PFSK-1 (cell line): ENCODE data around the gene CCDC61. TPM values are rescaled to one million over a fixed set of nuclear protein-coding genes. Genes with fewer than 3 reads are reported as not detected.

Source experiments
- FOXP2 ChIP-seq: optimal IDR thresholded peaks from 2 replicates; pipeline ENCODE3; 2011; ENCODE audit warnings: borderline replicate concordance, control low read depth, inconsistent platforms; ENCODE audit not compliant: insufficient read depth; ENCODE audit errors: extremely low read length, extremely low read depth
- POLR2AphosphoS5 ChIP-seq: IDR thresholded peaks from 2 replicates; pipeline ENCODE4 v1.6.1; 2012; ENCODE audit warnings: low read depth, mild to moderate bottlenecking, control low read depth, low read length, moderate library complexity
- REST ChIP-seq, 2 experiments: IDR thresholded peaks; 2 replicates each; pipeline versions ENCODE4 v1.6.1 to v1.8.0; 2011 to 2012; ENCODE audit warnings: low read depth in 2 of 2, low read length in 2 of 2, control low read depth in 1 of 2, inconsistent platforms in 1 of 2, mild to moderate bottlenecking in 1 of 2, moderate library complexity in 1 of 2; ENCODE audit not compliant: insufficient read depth in 1 of 2
- SIN3A ChIP-seq: IDR thresholded peaks from 2 replicates; pipeline ENCODE4 v1.6.1; 2012; ENCODE audit warnings: mild to moderate bottlenecking, low read length, moderate library complexity, borderline replicate concordance; ENCODE audit not compliant: insufficient read depth
- TAF1 ChIP-seq: IDR thresholded peaks from 2 replicates; pipeline ENCODE4 v1.6.1; 2012; ENCODE audit warnings: low read length, control low read depth, borderline replicate concordance; ENCODE audit not compliant: insufficient read depth
- polyA plus RNA-seq: library from polyadenylated mRNA; unstranded; fragments of >200 nt; gene quantifications from one replicate; pipeline ENCODE4 v1.2.1, GENCODE V29; 2012; ENCODE audit warnings: low read depth, missing spikeins; ENCODE audit not compliant: insufficient read length

Gene CCDC61, protein sequence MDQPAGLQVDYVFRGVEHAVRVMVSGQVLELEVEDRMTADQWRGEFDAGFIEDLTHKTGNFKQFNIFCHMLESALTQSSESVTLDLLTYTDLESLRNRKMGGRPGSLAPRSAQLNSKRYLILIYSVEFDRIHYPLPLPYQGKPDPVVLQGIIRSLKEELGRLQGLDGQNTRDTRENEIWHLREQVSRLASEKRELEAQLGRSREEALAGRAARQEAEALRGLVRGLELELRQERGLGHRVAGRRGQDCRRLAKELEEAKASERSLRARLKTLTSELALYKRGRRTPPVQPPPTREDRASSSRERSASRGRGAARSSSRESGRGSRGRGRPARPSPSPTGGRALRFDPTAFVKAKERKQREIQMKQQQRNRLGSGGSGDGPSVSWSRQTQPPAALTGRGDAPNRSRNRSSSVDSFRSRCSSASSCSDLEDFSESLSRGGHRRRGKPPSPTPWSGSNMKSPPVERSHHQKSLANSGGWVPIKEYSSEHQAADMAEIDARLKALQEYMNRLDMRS
- polyA plus RNA-seq, result 13.3 TPM

DNA sequence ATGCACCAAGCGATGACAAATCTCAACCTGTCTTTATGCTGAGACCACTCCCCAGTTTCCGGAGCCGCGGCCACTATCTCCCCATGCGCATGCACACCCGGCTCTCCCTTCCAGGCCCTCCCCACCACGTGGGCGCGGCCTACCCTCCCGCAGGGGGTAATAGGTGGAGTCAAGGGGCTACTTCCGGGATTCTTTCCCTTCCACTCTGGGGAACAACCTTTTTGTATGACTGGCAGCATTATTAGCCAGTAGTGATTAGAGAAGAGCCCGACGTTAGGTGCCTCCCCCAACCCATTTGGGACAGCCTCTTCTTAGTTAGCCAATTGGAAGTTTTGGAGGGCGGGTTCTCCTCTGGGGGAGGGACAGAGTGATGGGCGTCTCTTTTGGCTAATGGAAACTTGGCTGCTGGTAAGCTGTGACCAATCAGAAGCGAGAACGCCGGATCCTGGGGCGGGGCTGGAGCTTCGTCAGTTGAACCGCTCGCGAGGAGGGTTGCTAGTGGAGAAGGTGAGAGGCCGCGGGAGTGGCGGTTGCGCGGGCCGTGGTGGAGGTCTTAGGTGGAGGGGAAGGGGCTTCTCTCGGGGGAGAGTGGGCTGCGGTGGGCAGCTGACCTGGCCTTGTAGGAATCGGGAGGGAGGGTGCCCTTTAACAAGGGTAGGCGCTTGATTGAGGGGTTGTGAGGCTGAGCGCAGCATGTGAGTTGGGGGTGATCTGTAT, at the start of gene CCDC61:
CCDC61 (plus strand) TSS at position 470 of the 717 bp plus-strand sequence. CDS start 7,552 bp downstream, outside the sequence.
- TF ChIP-seq FOXP2 (peak; percentile 63), POLR2AphosphoS5 (peak; percentile 62), REST (IDR thresholded peaks at IDR 0.05; ENCODE audit: insufficient read depth in 1 of 2, low read depth in 2 of 2, low read length in 2 of 2) (no peak), SIN3A (peak; percentile 52; the same call in 1 of the 2 replicates), TAF1 (peak; percentile 65; the same call in 1 of the 2 replicates)

GRCh38 chr19:45947926-45948325, 47.3 kb upstream of the CCDC61 start:
- TF ChIP-seq FOXP2 (no peak), SIN3A (no peak)

GRCh38 chr19:45952341-45952685, 43.0 kb upstream of the CCDC61 start:
- TF ChIP-seq FOXP2 (no peak), POLR2AphosphoS5 (no peak), REST (IDR thresholded peaks at IDR 0.05; ENCODE audit: insufficient read depth in 1 of 2, low read depth in 2 of 2, low read length in 2 of 2) (no peak), SIN3A (no peak), TAF1 (no peak)

GRCh38 chr19:45952686-45953505, 42.4 kb upstream of the CCDC61 start:
- TF ChIP-seq POLR2AphosphoS5 (no peak), FOXP2 (no peak), SIN3A (no peak), REST (IDR thresholded peaks at IDR 0.05; ENCODE audit: insufficient read depth in 1 of 2, low read depth in 2 of 2, low read length in 2 of 2) (peak; percentile 95 to 97), TAF1 (no peak)

- no peak for TF ChIP-seq POLR2AphosphoS5
- TF ChIP-seq FOXP2, result no peak
- TF ChIP-seq REST (IDR thresholded peaks at IDR 0.05; ENCODE audit: insufficient read depth in 1 of 2, low read depth in 2 of 2, low read length in 2 of 2), result no peak
- no peak for TF ChIP-seq SIN3A
- TF ChIP-seq TAF1, result no peak
Measured at GRCh38 chr19:45953676-45954075, 41.6 kb upstream of the CCDC61 start.
